IMR-90 (cell line): ENCODE measurements around the gene TMEM208.

Experiments used
- FOS ChIP-seq: fragments of 150-350 bp; IDR thresholded peaks from 2 replicates; pipeline ENCODE4 v1.6.1; 2016; ENCODE audit warnings: low read depth, low read length
- MAFK ChIP-seq: IDR thresholded peaks from 2 replicates; pipeline ENCODE4 v1.6.1; 2012; ENCODE audit warnings: low read depth, low read length, improper control_type of control experiment
- MAZ ChIP-seq: IDR thresholded peaks from 2 replicates; pipeline ENCODE4 v1.6.1; 2012; ENCODE audit warnings: low read depth, mild to moderate bottlenecking, low read length, improper control_type of control experiment, moderate library complexity, borderline replicate concordance
- MXI1 ChIP-seq: IDR thresholded peaks from 2 replicates; pipeline ENCODE4 v1.6.1; 2012; ENCODE audit warnings: low read depth, mild to moderate bottlenecking, low read length, moderate library complexity, borderline replicate concordance
- POLR2A ChIP-seq: IDR thresholded peaks from 2 replicates; pipeline ENCODE4 v1.6.1; 2012; ENCODE audit warnings: mild to moderate bottlenecking, low read depth, low read length
- RAD21 ChIP-seq: IDR thresholded peaks from 2 replicates; pipeline ENCODE4 v1.6.1; 2012; ENCODE audit warnings: low read length, improper control_type of control experiment
- RCOR1 ChIP-seq: IDR thresholded peaks from 2 replicates; pipeline ENCODE4 v1.6.1; 2012; ENCODE audit warnings: mild to moderate bottlenecking, low read length, improper control_type of control experiment; ENCODE audit not compliant: insufficient replicate concordance
- SMC3 ChIP-seq: fragments of 150-350 bp; IDR thresholded peaks from 2 replicates; pipeline ENCODE4 v1.6.1; 2016; ENCODE audit warnings: low read depth, mild to moderate bottlenecking, antibody characterized with exemption, low read length, moderate library complexity
- TF ChIP-seq, protein P1 (sequence below): conservative IDR thresholded peaks from 2 replicates; pipeline ENCODE4 v1.5.1; 2012; ENCODE audit warnings: mild to moderate bottlenecking, low read depth, low read length, improper control_type of control experiment
- TF ChIP-seq, protein P2 (sequence below): fragments of 150-350 bp; IDR thresholded peaks from 2 replicates; pipeline ENCODE4 v1.6.1; 2016; ENCODE audit warnings: low read depth, mild to moderate bottlenecking, low read length, moderate library complexity, borderline replicate concordance
- TF ChIP-seq, protein P3 (sequence below): fragments of 150-350 bp; IDR thresholded peaks from 2 replicates; pipeline ENCODE4 v1.6.1; 2017; ENCODE audit warnings: mild to moderate bottlenecking, antibody characterized with exemption, low read length, low read depth

DNA sequence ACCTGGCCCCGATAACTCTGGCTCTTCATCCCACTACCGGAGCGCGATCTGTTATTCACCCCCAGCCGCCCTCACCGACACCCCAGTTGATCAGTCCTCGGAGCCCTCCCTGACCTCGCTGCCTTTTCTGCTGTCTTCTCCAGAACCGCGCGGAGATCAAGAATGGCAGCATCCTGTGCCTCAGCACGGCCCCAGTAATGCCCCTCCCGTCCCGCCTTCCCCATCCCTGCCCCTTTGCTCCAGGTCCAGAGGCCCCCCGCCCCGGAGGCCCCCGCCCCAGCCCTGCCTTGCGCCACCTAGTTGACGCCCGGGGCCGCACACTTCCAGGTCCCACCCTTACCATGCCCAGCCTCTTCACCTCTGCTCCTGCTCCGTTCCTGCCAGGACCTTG is 27.1 kb upstream of the TMEM208 start:
- TF ChIP-seq, protein P1, sequence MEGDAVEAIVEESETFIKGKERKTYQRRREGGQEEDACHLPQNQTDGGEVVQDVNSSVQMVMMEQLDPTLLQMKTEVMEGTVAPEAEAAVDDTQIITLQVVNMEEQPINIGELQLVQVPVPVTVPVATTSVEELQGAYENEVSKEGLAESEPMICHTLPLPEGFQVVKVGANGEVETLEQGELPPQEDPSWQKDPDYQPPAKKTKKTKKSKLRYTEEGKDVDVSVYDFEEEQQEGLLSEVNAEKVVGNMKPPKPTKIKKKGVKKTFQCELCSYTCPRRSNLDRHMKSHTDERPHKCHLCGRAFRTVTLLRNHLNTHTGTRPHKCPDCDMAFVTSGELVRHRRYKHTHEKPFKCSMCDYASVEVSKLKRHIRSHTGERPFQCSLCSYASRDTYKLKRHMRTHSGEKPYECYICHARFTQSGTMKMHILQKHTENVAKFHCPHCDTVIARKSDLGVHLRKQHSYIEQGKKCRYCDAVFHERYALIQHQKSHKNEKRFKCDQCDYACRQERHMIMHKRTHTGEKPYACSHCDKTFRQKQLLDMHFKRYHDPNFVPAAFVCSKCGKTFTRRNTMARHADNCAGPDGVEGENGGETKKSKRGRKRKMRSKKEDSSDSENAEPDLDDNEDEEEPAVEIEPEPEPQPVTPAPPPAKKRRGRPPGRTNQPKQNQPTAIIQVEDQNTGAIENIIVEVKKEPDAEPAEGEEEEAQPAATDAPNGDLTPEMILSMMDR, result no peak
- TF ChIP-seq SMC3, result no peak
- TF ChIP-seq MXI1, result no peak
- TF ChIP-seq POLR2A, result no peak
- TF ChIP-seq, protein P2, sequence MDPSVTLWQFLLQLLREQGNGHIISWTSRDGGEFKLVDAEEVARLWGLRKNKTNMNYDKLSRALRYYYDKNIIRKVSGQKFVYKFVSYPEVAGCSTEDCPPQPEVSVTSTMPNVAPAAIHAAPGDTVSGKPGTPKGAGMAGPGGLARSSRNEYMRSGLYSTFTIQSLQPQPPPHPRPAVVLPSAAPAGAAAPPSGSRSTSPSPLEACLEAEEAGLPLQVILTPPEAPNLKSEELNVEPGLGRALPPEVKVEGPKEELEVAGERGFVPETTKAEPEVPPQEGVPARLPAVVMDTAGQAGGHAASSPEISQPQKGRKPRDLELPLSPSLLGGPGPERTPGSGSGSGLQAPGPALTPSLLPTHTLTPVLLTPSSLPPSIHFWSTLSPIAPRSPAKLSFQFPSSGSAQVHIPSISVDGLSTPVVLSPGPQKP, result no peak
- no peak for TF ChIP-seq MAFK
- TF ChIP-seq RAD21, result no peak
- no peak for TF ChIP-seq MAZ
- TF ChIP-seq, protein P3, sequence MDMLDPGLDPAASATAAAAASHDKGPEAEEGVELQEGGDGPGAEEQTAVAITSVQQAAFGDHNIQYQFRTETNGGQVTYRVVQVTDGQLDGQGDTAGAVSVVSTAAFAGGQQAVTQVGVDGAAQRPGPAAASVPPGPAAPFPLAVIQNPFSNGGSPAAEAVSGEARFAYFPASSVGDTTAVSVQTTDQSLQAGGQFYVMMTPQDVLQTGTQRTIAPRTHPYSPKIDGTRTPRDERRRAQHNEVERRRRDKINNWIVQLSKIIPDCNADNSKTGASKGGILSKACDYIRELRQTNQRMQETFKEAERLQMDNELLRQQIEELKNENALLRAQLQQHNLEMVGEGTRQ, result no peak
- TF ChIP-seq RCOR1, result no peak
- no peak for TF ChIP-seq FOS
